Parathyroid adenoma (tissue), 2 donors: Measurements from ENCODE around the gene MYO18B.

Experiments used
- H2AFZ ChIP-seq: fragments of 300-600 bp; sonication (generic); one replicate; pipeline ENCODE4 v1.7.0; 2017; ENCODE audit warnings: antibody characterized with exemption, mild to moderate bottlenecking
- H3K27ac ChIP-seq: fragments of 300-600 bp; sonication (generic); one replicate; pipeline ENCODE4 v1.7.0; 2017
- H3K27me3 ChIP-seq: fragments of 300-600 bp; sonication (generic); one replicate; pipeline ENCODE4 v1.7.0; 2017; ENCODE audit warnings: low read length; ENCODE audit not compliant: control insufficient read depth, insufficient read depth
- H3K36me3 ChIP-seq: fragments of 300-600 bp; sonication (generic); one replicate; pipeline ENCODE4 v1.7.0; 2017; ENCODE audit warnings: low read length; ENCODE audit not compliant: control insufficient read depth, insufficient read depth
- H3K4me1 ChIP-seq: fragments of 300-600 bp; sonication (generic); one replicate; pipeline ENCODE4 v1.7.0; 2017; ENCODE audit warnings: control low read depth
- H3K4me2 ChIP-seq: fragments of 300-600 bp; sonication (generic); one replicate; pipeline ENCODE4 v1.7.0; 2017; ENCODE audit warnings: low read length
- H3K4me3 ChIP-seq: fragments of 300-600 bp; sonication (generic); one replicate; pipeline ENCODE4 v1.7.0; 2017; ENCODE audit warnings: low read depth, low read length
- H3K79me2 ChIP-seq: fragments of 300-600 bp; sonication (generic); one replicate; pipeline ENCODE4 v1.7.0; 2017; ENCODE audit warnings: control low read depth
- H3K9ac ChIP-seq: fragments of 300-600 bp; sonication (generic); one replicate; pipeline ENCODE4 v1.7.0; 2017; ENCODE audit warnings: mild to moderate bottlenecking
- H3K9me3 ChIP-seq: fragments of 300-600 bp; sonication (generic); one replicate; pipeline ENCODE4 v1.7.0; 2017; ENCODE audit warnings: low read length; ENCODE audit not compliant: control insufficient read depth
- TF ChIP-seq, protein P1 (sequence below): fragments of 300-600 bp; sonication (generic); IDR thresholded peaks from one replicate; pipeline ENCODE4 v1.7.0; 2017; ENCODE audit warnings: antibody characterized with exemption, mild to moderate bottlenecking
- donor health status: primary hyperparathyroidism.

Gene MYO18B

DNA sequence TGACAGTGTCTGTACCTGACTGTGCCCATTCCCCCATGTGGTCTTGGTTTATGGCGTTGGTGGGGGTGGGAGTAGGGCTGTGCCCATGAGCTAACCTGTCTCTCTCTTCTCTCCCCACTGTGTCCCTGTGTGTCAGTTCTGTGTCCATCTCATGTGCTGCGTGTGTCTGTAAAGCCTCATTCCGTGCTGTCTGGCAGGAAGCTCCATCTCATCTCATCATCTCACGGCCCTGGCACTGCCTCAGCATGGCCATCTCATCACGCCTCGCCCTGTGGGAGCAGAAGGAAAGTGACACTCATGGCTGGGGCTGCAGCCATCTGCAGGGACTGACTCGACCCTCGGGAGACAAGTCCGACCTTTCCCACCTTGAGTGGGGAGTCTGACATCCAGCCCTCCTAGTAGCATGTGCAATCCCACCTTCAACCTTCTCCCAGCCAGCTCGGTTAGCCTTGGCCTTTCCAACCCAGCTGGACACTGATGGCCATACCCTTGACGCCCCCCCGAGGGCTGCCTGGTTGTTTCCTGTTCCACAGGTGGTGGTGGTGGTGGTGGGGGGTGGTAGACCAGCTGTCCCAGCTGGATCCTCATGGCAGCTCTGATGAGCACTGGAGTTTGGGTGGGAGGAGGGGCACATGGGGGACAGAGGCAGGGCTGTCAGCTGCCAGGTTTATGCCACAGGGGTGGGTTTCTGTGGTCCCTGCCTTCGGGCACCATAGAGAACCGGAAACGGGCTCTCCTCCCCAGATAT, 19.0 kb downstream of the MYO18B start:
- Histone ChIP-seq H3K9me3 (no peaks in the 10 kb centered on the region), H3K79me2 (no peaks in the 10 kb centered on the region), H3K27ac (no peak overlapping the region), H3K4me2 (no peak overlapping the region), H3K4me3 (no peak overlapping the region), H3K4me1 (no peaks in the 10 kb centered on the region), H2AFZ (no peak overlapping the region), H3K27me3 (no peaks in the 10 kb centered on the region), H3K9ac (no peak overlapping the region), H3K36me3 (no peaks in the 10 kb centered on the region)
- TF ChIP-seq, protein P1, sequence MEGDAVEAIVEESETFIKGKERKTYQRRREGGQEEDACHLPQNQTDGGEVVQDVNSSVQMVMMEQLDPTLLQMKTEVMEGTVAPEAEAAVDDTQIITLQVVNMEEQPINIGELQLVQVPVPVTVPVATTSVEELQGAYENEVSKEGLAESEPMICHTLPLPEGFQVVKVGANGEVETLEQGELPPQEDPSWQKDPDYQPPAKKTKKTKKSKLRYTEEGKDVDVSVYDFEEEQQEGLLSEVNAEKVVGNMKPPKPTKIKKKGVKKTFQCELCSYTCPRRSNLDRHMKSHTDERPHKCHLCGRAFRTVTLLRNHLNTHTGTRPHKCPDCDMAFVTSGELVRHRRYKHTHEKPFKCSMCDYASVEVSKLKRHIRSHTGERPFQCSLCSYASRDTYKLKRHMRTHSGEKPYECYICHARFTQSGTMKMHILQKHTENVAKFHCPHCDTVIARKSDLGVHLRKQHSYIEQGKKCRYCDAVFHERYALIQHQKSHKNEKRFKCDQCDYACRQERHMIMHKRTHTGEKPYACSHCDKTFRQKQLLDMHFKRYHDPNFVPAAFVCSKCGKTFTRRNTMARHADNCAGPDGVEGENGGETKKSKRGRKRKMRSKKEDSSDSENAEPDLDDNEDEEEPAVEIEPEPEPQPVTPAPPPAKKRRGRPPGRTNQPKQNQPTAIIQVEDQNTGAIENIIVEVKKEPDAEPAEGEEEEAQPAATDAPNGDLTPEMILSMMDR = no peak

DNA sequence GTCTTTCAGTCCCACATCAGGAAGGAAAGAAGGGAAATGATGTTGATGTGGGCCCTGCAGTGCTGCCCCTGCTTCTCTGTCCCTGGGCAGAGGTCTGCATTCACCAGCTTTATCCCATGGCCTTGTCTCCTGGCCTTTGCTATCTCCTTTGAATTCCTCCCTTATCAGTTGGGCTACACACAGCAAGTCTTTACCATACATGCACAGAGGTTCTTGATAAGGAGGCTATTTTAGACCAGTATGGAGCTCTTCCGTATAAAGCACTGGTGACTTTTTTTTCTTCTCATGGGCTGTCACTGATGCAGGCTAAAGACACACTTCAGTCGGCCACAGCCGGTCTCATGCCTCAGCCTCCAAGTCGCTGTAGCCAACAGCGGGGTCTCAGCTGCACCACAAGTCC, 20.2 kb downstream of the MYO18B start:
- Histone ChIP-seq H3K27me3 (no peaks in the 10 kb centered on the region), H3K36me3 (no peaks in the 10 kb centered on the region), H3K4me2 (no peak overlapping the region), H3K9ac (no peak overlapping the region), H3K4me1 (no peaks in the 10 kb centered on the region), H2AFZ (no peak overlapping the region), H3K9me3 (no peaks in the 10 kb centered on the region), H3K4me3 (no peak overlapping the region), H3K27ac (no peak overlapping the region), H3K79me2 (no peaks in the 10 kb centered on the region)
- TF ChIP-seq, protein P1 = no peak

DNA sequence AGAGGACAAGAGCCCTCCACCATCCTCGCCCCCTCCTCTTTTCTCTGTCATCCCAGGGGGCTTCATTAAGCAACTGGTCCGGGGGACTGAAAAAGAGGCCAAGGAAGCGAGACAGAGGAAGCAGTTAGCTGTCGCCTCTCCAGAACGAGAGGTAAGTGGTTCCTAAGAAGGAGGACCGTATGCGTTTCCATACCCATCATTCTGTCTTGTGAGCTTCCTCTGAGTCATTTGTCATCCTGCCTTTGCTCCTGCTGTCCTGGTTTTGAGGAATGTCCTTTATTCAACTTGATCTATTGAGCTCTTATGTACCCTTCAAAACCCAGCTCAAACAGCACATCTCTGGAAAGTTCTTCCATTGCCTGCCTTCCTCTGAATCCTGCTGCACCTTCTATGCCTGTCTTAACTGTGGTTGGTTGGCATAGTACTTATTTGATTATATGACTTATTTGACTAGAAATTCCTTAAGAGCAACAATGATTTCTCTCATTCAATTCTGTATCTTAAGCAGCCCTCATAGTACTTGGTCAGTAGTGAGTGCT, 21.3 kb downstream of the MYO18B start:
- Histone ChIP-seq H3K36me3 (no peaks in the 10 kb centered on the region), H3K27me3 (no peaks in the 10 kb centered on the region), H2AFZ (no peak overlapping the region), H3K4me2 (no peak overlapping the region), H3K9ac (no peak overlapping the region), H3K4me1 (no peaks in the 10 kb centered on the region), H3K79me2 (no peaks in the 10 kb centered on the region), H3K4me3 (no peak overlapping the region), H3K9me3 (no peaks in the 10 kb centered on the region), H3K27ac (no peak overlapping the region)
- TF ChIP-seq, protein P1 = no peak

DNA sequence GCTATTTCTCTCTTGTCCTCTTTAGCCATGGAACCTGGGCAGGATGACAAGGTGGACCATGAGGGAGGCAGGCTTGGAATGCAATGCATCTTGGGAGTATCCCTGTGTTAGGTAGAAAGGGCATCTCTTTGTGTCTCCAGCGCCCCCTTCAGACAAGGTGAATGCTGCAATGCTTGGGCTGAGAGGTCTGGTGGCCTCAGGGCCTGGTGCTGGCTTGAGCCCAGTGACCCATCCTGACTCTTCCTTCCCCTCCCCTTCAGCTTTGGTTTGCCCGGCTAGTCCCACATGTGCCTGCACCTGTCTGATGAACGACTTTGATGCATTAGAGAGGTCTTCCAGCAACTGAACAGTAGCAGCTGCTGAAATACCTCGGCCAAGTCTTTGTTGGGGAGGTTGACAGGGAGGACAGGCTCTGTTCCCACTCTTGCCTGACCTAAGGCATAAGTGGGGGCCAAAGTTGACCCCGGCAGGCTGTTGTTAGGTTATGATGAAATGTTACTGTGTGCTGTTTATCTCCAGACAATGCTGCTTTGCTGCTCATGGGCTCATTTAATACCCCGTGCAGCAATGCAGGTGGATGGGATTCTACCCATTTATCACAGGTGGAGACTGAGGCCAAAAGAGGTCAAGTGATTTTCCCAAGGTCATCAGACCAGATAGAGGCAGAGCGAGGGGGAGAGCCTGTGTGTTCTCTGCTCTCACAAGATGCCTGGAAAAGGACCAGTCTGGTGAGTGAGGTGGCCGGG, 22.5 kb downstream of the MYO18B start:
- Histone ChIP-seq H3K36me3 (no peaks in the 10 kb centered on the region), H3K9ac (no peak overlapping the region), H3K4me3 (no peak overlapping the region), H3K4me2 (no peak overlapping the region), H3K79me2 (no peaks in the 10 kb centered on the region), H3K27me3 (no peaks in the 10 kb centered on the region), H3K27ac (no peak overlapping the region), H3K4me1 (no peaks in the 10 kb centered on the region), H2AFZ (no peak overlapping the region), H3K9me3 (no peaks in the 10 kb centered on the region)
- TF ChIP-seq, protein P1 = no peak
